ENCODE data around the gene SPO11.

- TF ChIP-seq POLR2A (IDR thresholded peaks at IDR 0.05) (no peak), CTCF (IDR thresholded peaks at IDR 0.05) (no peak), POLR2AphosphoS5 (IDR thresholded peaks at IDR 0.05) (no peak)
Measured at GRCh38 chr20:57353351-57353750, 23.7 kb downstream of the SPO11 start.
